ENCODE data around the gene ARF6.
"Not testable (repeated sequence)": the region's sequence is repeated elsewhere in the genome, so short reads cannot be mapped to it uniquely, and the experiment has no call there.

The ARF6 gene

DNA sequence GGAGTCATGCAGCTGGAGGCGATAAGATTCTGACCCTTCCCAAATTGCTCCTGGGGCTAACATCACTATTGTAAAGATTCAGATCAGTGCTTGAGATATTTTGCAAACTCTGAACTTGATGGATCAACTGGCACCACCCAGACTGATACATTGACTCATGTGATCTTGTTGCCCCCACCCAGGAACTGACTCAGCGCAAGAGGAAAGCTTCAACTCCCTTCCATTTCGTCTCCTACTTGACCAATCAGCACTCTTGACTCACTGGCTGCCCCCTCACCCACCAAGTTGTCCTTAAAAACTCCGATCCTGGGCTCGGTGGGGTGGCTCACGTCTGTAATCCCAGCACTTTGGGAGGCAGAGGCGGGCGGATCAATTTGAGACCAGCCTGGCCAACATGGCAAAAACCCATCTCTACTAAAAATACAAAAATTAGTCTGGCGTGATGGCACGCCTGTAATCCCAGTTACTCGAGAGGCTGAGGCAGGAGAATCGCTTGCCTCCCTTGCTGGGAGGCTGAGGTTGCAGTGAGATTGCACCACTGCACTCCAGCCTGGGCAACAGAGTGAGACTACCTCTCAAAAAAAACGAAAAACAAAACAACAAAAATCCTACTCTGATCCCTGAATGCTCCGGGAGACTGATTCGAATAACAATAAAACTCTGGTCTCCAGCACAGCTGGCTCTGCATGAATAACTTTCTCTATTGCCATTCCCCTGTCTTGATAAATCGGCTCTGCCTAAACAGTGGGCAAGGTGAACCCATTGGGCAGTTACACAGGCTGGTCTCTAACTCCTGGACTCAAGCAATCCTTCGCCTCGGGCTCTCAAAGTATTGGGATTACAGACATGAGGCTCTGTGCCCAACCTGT is 9.8 kb upstream of the ARF6 start:
- no peak overlapping the region for H3K27ac Mint-ChIP-seq (ENCODE audit: low read depth)
- H3K4me1 Mint-ChIP-seq, result peaks cover 9% of the 10 kb centered on the region
- no peaks in the 10 kb centered on the region for H3K27me3 Mint-ChIP-seq
- ATAC-seq (replicated peaks; ENCODE audit: extremely low read depth, poor library complexity, severe bottlenecking) (no peak), DNase-seq (ENCODE audit: low spot score in 2 of 2) (no peak)
- H3K4me3 Mint-ChIP-seq, result no peak overlapping the region
- peaks cover 4% of the 10 kb centered on the region for H3K36me3 Mint-ChIP-seq (ENCODE audit: insufficient read depth)
- no peaks in the 10 kb centered on the region for H3K9me3 Mint-ChIP-seq

DNA sequence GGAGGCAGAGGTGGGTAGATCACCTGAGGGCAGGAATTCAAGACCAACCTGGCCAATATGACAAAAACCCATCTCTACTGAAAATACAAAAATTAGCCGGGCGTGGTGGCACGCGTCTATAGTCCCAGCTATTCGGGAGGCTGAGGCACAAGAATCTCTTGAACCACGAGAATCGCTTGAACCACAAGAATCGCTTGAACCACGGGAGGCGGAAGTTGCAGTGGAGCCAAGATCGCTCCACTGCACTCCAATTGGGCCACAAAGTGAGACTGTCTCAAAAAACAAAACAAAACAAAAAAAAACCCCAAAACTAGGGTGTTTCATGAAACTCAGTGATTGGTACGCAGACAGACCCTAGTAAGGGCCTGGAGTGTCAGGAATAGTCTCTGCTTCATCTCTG is 6.4 kb upstream of the ARF6 start:
- no peak overlapping the region for H3K27ac Mint-ChIP-seq (ENCODE audit: low read depth)
- no peaks in the 10 kb centered on the region for H3K9me3 Mint-ChIP-seq
- H3K27me3 Mint-ChIP-seq, result no peaks in the 10 kb centered on the region
- no peaks in the 10 kb centered on the region for H3K4me1 Mint-ChIP-seq
- H3K4me3 Mint-ChIP-seq, result no peak overlapping the region
- ATAC-seq (replicated peaks; ENCODE audit: extremely low read depth, poor library complexity, severe bottlenecking) (peak; percentile 46), DNase-seq (ENCODE audit: low spot score in 2 of 2) (no peak)
- H3K36me3 Mint-ChIP-seq (ENCODE audit: insufficient read depth), result peaks cover 4% of the 10 kb centered on the region

DNA sequence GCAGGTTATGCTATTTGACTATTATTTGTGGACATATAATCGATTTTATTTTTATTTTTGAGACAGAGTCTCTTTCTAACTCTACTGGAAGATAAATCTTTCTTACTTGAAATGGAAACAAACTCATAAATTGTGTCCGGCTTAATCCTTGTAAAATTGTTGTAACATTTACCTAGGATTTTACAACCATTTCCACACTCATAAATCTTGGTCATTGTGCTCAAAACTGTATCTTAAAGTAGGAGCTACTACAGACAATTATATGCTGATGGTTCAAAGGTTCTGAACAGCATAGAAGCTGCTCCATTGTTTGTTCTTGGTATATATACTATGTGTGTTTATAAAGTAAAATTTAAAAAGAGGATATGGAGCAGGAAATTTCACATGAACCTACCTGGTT is 4.6 kb upstream of the ARF6 start:
- Mint-ChIP-seq H3K36me3 (ENCODE audit: insufficient read depth) (peaks cover 13% of the 10 kb centered on the region), H3K9me3 (no peaks in the 10 kb centered on the region), H3K4me3 (no peak overlapping the region), H3K27me3 (no peaks in the 10 kb centered on the region), H3K27ac (ENCODE audit: low read depth) (no peak overlapping the region), H3K4me1 (peaks cover 6% of the 10 kb centered on the region)
- ATAC-seq (replicated peaks; ENCODE audit: extremely low read depth, poor library complexity, severe bottlenecking), result no peak
- DNase-seq (ENCODE audit: low spot score in 2 of 2), result no peak

DNA sequence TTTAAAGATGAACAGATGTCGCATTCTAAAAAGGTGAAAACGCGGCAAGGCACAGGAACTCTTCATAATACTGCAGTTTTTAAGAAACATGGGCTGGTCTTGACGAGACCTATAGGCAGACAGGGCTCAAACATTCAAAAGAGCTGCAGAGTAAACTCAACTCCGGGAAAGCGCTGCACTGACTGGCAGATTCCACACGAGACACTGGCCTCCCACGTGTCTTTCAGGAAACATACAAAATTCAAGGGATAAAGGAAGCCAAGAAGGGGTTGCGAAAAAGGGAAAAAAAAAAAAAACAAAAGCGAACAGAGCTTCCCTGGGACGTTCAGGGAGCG is 614 bp upstream of the ARF6 start:
- Mint-ChIP-seq H3K27me3 (no peaks in the 10 kb centered on the region), H3K4me1 (peaks cover 35% of the 10 kb centered on the region), H3K4me3 (peak overlapping the region; percentile 91), H3K27ac (ENCODE audit: low read depth) (peak overlapping the region; percentile 95), H3K36me3 (ENCODE audit: insufficient read depth) (peaks cover 43% of the 10 kb centered on the region), H3K9me3 (no peaks in the 10 kb centered on the region)
- ATAC-seq (replicated peaks; ENCODE audit: extremely low read depth, poor library complexity, severe bottlenecking) (peak; percentile 58), DNase-seq (ENCODE audit: low spot score in 2 of 2) (peak in 1 of 2 donors; percentile 40)

DNA sequence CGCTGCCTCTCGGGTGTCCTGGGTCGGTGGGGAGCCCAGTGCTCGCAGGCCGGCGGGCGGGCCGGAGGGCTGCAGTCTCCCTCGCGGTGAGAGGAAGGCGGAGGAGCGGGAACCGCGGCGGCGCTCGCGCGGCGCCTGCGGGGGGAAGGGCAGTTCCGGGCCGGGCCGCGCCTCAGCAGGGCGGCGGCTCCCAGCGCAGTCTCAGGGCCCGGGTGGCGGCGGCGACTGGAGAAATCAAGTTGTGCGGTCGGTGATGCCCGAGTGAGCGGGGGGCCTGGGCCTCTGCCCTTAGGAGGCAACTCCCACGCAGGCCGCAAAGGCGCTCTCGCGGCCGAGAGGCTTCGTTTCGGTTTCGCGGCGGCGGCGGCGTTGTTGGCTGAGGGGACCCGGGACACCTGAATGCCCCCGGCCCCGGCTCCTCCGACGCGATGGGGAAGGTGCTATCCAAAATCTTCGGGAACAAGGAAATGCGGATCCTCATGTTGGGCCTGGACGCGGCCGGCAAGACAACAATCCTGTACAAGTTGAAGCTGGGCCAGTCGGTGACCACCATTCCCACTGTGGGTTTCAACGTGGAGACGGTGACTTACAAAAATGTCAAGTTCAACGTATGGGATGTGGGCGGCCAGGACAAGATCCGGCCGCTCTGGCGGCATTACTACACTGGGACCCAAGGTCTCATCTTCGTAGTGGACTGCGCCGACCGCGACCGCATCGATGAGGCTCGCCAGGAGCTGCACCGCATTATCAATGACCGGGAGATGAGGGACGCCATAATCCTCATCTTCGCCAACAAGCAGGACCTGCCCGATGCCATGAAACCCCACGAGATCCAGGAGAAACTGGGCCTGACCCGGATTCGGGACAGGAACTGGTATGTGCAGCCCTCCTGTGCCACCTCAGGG is 679 bp downstream of the ARF6 start:
- Mint-ChIP-seq H3K9me3 (no peaks in the 10 kb centered on the region), H3K27ac (ENCODE audit: low read depth) (peak overlapping the region; percentile 95), H3K4me3 (peak overlapping the region; percentile 91), H3K4me1 (peaks cover 46% of the 10 kb centered on the region), H3K36me3 (ENCODE audit: insufficient read depth) (peaks cover 47% of the 10 kb centered on the region), H3K27me3 (no peaks in the 10 kb centered on the region)
- DNase-seq (ENCODE audit: low spot score in 2 of 2) (peak; percentile 62 to 76), ATAC-seq (replicated peaks; ENCODE audit: extremely low read depth, poor library complexity, severe bottlenecking) (peak; percentile 73)

DNA sequence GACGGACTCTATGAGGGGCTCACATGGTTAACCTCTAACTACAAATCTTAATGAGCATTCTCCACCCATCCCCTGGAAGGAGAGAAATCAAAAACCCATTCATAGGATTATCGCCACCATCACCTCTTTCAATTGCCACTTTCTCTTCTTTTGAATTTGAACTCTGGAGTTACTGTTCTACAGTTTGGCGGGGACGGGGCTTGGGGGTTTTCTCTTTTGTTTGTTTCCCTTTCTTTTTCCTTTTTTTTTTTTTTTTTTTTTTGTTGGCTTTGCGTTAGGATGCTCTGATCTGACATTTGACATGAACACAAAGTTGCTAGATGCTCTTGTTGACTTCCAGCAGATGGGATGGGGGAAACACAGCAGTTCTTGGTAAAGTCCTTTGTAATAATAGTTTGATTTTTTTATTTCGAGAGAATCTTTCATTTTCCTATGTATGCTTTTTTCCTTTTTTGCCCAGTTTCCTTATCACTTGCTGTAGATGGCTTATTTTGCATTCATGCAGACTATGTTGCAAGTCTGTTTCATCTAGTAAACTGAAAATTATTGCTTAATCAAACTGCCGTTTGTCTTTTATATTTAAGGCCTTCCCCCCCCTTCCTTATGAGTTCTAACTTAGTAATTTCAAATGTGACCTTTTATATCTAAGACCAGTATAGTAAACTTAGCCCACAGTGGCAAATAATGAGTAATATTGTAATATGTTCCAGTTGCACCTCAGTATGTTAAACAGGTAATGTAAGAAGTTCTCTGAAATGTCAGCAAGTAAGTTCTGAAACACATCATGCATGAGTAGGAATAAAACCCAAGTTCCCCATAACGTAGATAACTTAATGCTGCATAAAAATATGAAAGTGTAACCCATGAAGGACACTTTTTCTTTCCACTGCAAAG is 1.6 kb downstream of the ARF6 start:
- H3K4me3 Mint-ChIP-seq, result peak overlapping the region; percentile 91
- ATAC-seq (replicated peaks; ENCODE audit: extremely low read depth, poor library complexity, severe bottlenecking); DNase-seq (ENCODE audit: low spot score in 2 of 2); H3K27me3 Mint-ChIP-seq; H3K9me3 Mint-ChIP-seq: not testable (repeated sequence)
- H3K4me1 Mint-ChIP-seq, result peaks cover 50% of the 10 kb centered on the region
- H3K27ac Mint-ChIP-seq (ENCODE audit: low read depth), result peak overlapping the region; percentile 95
- peaks cover 49% of the 10 kb centered on the region for H3K36me3 Mint-ChIP-seq (ENCODE audit: insufficient read depth)

DNA sequence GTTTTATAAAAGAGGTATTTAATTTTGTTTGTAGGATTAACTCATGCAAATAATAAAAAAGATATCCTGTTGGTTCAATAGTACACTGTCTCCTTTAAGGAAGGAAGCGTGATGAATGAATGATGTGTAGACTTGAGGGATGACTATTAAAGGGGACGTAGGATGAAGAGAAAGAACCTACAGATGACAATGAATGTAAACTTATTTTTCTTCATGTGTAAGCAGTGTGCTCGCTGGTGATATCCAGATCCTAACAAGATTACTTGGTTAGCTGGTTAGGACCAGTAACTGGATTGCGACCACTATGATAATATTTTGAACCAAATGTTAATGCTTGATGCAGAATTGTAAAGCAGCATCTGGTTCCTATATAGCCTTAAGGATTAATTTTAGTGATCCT is 2.6 kb downstream of the ARF6 start:
- no peak for DNase-seq (ENCODE audit: low spot score in 2 of 2)
- H3K27ac Mint-ChIP-seq (ENCODE audit: low read depth), result peak overlapping the region; percentile 95
- peaks cover 56% of the 10 kb centered on the region for H3K4me1 Mint-ChIP-seq
- no peaks in the 10 kb centered on the region for H3K27me3 Mint-ChIP-seq
- peaks cover 50% of the 10 kb centered on the region for H3K36me3 Mint-ChIP-seq (ENCODE audit: insufficient read depth)
- H3K4me3 Mint-ChIP-seq, result peak overlapping the region; percentile 91
- ATAC-seq (replicated peaks; ENCODE audit: extremely low read depth, poor library complexity, severe bottlenecking), result no peak
- no peaks in the 10 kb centered on the region for H3K9me3 Mint-ChIP-seq

DNA sequence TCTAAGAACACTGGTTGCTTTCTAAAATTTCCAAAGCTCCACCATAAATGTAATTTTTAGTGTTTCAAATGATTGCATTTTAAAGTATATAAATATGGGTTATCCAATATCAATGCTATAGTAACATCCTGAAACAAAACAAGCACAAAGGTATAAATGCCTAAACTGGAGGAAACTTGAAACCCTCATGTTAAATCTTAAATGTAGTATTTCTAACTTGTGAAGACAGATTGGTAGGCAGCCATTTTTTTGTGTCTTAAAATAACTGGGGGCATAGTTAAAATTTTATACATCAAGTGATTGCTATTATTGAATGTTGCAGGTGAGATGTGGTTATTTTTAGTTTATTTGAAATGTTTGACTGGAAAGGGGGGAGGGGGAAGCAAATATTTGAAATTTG is 3.4 kb downstream of the ARF6 start:
- Mint-ChIP-seq H3K36me3 (ENCODE audit: insufficient read depth) (peaks cover 50% of the 10 kb centered on the region), H3K27ac (ENCODE audit: low read depth) (peak overlapping the region; percentile 95), H3K4me1 (peaks cover 56% of the 10 kb centered on the region), H3K4me3 (peak overlapping the region; percentile 91)
- H3K27me3 Mint-ChIP-seq; DNase-seq (ENCODE audit: low spot score in 2 of 2); H3K9me3 Mint-ChIP-seq; ATAC-seq (replicated peaks; ENCODE audit: extremely low read depth, poor library complexity, severe bottlenecking): not testable (repeated sequence)

DNA sequence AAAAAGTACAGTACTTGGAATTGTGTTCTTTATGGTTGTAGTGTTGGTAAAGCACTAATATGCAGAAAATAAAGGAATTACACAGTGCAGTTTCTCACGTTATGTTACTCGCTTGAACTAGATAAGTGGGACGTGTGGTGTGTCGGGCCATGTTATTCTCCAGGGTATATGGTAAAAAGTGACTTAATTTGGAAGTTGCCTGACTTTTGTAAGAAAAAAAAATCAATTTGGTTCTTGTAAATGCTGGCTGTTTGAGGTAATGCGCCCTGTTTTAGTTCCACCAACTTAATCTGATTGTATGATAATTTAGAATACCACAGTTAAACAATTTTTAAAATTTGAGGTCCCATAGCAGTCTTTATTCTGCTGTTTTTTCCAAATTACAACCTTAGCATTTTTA is 4.1 kb downstream of the ARF6 start:
- Mint-ChIP-seq H3K4me3 (peak overlapping the region; percentile 91), H3K4me1 (peaks cover 56% of the 10 kb centered on the region), H3K9me3 (no peaks in the 10 kb centered on the region), H3K36me3 (ENCODE audit: insufficient read depth) (peaks cover 51% of the 10 kb centered on the region), H3K27ac (ENCODE audit: low read depth) (peak overlapping the region; percentile 95), H3K27me3 (no peaks in the 10 kb centered on the region)
- ATAC-seq (replicated peaks; ENCODE audit: extremely low read depth, poor library complexity, severe bottlenecking) (no peak), DNase-seq (ENCODE audit: low spot score in 2 of 2) (no peak)

DNA sequence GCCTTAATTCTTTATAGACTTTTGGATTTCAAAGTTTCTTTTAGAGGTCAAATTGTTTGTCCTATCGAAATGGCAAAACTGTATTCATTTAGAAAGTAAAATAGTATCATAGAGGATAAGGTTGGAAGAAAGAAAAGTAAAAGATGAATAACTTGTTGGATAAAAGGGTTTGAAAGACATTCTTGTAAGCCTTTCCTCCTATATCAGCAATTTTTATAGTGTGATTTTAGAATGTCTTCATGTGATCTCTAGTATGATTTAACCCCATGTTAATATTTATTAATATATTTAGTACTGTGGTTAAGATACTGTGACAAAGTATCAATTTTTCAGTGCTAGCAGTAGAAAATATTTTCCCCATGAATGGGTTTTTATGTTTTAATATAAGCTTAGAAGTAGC is 4.5 kb downstream of the ARF6 start:
- H3K4me1 Mint-ChIP-seq, result peaks cover 57% of the 10 kb centered on the region
- peak overlapping the region; percentile 95 for H3K27ac Mint-ChIP-seq (ENCODE audit: low read depth)
- H3K36me3 Mint-ChIP-seq (ENCODE audit: insufficient read depth), result peaks cover 50% of the 10 kb centered on the region

DNA sequence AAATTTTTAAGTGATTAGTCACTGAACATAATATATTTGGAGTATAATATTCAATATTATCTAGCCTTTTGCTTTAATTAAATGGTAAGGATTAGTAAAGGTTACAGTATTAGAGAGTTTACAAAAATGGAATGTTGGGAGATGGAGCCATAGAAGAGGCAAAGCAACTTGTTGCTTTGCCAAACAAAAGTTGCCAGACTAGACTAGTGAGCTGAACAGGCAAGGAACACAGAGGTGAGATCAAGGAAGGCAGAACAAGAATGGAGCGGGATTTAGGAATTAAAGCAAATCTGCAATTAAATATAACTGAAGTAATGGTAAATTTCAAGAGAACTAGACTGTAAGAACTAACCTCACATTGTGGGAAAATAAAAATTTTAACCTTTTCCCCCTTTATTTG is 5.1 kb downstream of the ARF6 start:
- Mint-ChIP-seq H3K4me1 (peaks cover 56% of the 10 kb centered on the region), H3K36me3 (ENCODE audit: insufficient read depth) (peaks cover 51% of the 10 kb centered on the region), H3K27ac (ENCODE audit: low read depth) (peak overlapping the region; percentile 95), H3K9me3 (no peaks in the 10 kb centered on the region), H3K27me3 (no peaks in the 10 kb centered on the region), H3K4me3 (peak overlapping the region; percentile 69)
- no peak for ATAC-seq (replicated peaks; ENCODE audit: extremely low read depth, poor library complexity, severe bottlenecking)
- no peak for DNase-seq (ENCODE audit: low spot score in 2 of 2)

More for the DNA sequence above, 4.5 kb downstream of the ARF6 start:
- ATAC-seq (replicated peaks; ENCODE audit: extremely low read depth, poor library complexity, severe bottlenecking) (no peak), DNase-seq (ENCODE audit: low spot score in 2 of 2) (no peak)
- no peaks in the 10 kb centered on the region for H3K9me3 Mint-ChIP-seq
- H3K4me3 Mint-ChIP-seq, result peak overlapping the region; percentile 91
- H3K27me3 Mint-ChIP-seq, result no peaks in the 10 kb centered on the region

DNA sequence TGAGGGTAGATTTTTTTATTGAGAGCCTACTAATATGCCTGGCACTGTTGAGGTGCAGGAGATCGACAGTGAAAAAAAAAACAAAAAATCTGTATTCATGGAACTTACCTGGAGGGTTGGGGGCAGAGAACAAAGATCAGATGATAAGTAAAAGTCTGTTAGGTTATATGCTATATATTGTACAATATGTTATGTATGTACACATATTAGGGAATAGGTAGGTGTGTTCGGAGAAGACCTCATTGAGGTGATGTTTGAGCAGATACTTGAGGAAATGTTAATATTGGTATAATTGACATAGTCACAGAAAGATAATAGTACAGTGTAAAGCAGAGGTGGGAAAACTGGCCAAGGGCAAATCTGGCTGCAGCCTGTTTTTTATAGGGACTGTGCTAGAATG is 5.6 kb downstream of the ARF6 start:
- H3K27me3 Mint-ChIP-seq, result no peaks in the 10 kb centered on the region
- peaks cover 56% of the 10 kb centered on the region for H3K4me1 Mint-ChIP-seq
- no peaks in the 10 kb centered on the region for H3K9me3 Mint-ChIP-seq
- peaks cover 46% of the 10 kb centered on the region for H3K36me3 Mint-ChIP-seq (ENCODE audit: insufficient read depth)
- ATAC-seq (replicated peaks; ENCODE audit: extremely low read depth, poor library complexity, severe bottlenecking) (peak; percentile 31), DNase-seq (ENCODE audit: low spot score in 2 of 2) (no peak)
- peak overlapping the region; percentile 69 for H3K4me3 Mint-ChIP-seq
- peak overlapping the region; percentile 95 for H3K27ac Mint-ChIP-seq (ENCODE audit: low read depth)

Measured in central memory CD8-positive, alpha-beta T cell (primary cell).